Activated CD4-positive, alpha-beta T cell treated with anti-CD3 and anti-CD28 coated beads, Interleukin-2, amount 50 U/mL, for 24 hours (primary cell): ENCODE results near the gene RPL35.

Source experiments
- DNase-seq, 2 donors: peaks; one replicate each; pipeline ENCODE4 v3.0.0-alpha.2; 2020; ENCODE audit warnings: low read depth in 1 of 2, low spot score in 1 of 2

Gene RPL35

GRCh38 chr9:124861342-124862229 is at the start of gene RPL35, which contains the start of gene ARPC5L:
RPL35 (minus strand) TSS chr9:124861957; CDS start chr9:124861912, 45 bp downstream.
ARPC5L (plus strand) TSS chr9:124862130; CDS start chr9:124869291, 7,161 bp downstream.
- DNase-seq, result peak; percentile 91 to 94

- no peak for DNase-seq
These were observed 46.3 kb upstream of the RPL35 start for GRCh38 chr9:124908098-124908497.

- no peak for DNase-seq
These were observed 45.2 kb upstream of the RPL35 start for GRCh38 chr9:124906966-124907365.

GRCh38 chr9:124899845-124900244 is 38.1 kb upstream of the RPL35 start:
- no peak for DNase-seq

- no peak for DNase-seq
These were observed 36.1 kb upstream of the RPL35 start for GRCh38 chr9:124897570-124898460.

GRCh38 chr9:124894741-124895170 is 33.0 kb upstream of the RPL35 start:
- DNase-seq, result no peak

GRCh38 chr9:124894035-124894740 is 32.4 kb upstream of the RPL35 start:
- DNase-seq, result no peak

- DNase-seq, result no peak
These were observed 28.4 kb upstream of the RPL35 start for GRCh38 chr9:124890179-124890578.

GRCh38 chr9:124889006-124889405 is 27.2 kb upstream of the RPL35 start:
- DNase-seq, result no peak

- no peak for DNase-seq
These were observed 26.1 kb upstream of the RPL35 start for GRCh38 chr9:124887832-124888231.

- DNase-seq, result no peak
These were observed 25.2 kb upstream of the RPL35 start for GRCh38 chr9:124886866-124887492.

GRCh38 chr9:124886461-124886860 is 24.7 kb upstream of the RPL35 start:
- DNase-seq, result no peak

GRCh38 chr9:124885551-124885950 is 23.8 kb upstream of the RPL35 start:
- DNase-seq, result no peak

- DNase-seq, result no peak
These were observed 22.6 kb upstream of the RPL35 start for GRCh38 chr9:124884376-124884775.

- DNase-seq, result no peak
These were observed 20.5 kb upstream of the RPL35 start for GRCh38 chr9:124882231-124882630.

- DNase-seq, result no peak
These were observed 19.5 kb upstream of the RPL35 start for GRCh38 chr9:124881138-124881743.

GRCh38 chr9:124880501-124880900 is 18.7 kb upstream of the RPL35 start:
- DNase-seq, result no peak

GRCh38 chr9:124879226-124879625 is 17.5 kb upstream of the RPL35 start:
- DNase-seq, result no peak

- DNase-seq, result no peak
These were observed 16.8 kb upstream of the RPL35 start for GRCh38 chr9:124878518-124878917.

- DNase-seq, result no peak
These were observed 16.3 kb upstream of the RPL35 start for GRCh38 chr9:124878021-124878420.
